ENCODE measurements around the gene ZDHHC17. TPM values are rescaled to one million over a fixed set of nuclear protein-coding genes. Genes with fewer than 3 reads are reported as not detected.

The ZDHHC17 gene
- polyA plus RNA-seq, 1 of the 3 experiments (the other 2 are of a cell fraction), result 28.6 TPM

GRCh38 chr12:76714861-76715260, 49.1 kb upstream of the ZDHHC17 start:
- Histone ChIP-seq H3K4me2 (no peak overlapping the region), H3F3A (replicated peaks; ENCODE audit: insufficient read depth) (peaks cover 10% of the 10 kb centered on the region), H3K4me1 (ENCODE audit: control insufficient read depth in 1 of 2, insufficient read depth in 2 of 2, low read depth in 1 of 2, low read length in 1 of 2) (peaks cover 2 to 35% of the 10 kb centered on the region in 2 experiments; a peak in 2 of 4 replicates), H3K4me3 (ENCODE audit: low read depth in 2 of 2, low read length in 1 of 2) (no peak overlapping the region), H3K27me3 (ENCODE audit: insufficient read depth) (no peaks in the 10 kb centered on the region), H3K9ac (no peak overlapping the region), H3K9me3 (no peaks in the 10 kb centered on the region), H4K20me1 (ENCODE audit: insufficient read depth) (no peaks in the 10 kb centered on the region), H3K36me3 (replicated peaks in 1 of 2; ENCODE audit: control insufficient read depth in 1 of 2, insufficient read depth in 2 of 2, low read length in 1 of 2) (no peaks in the 10 kb centered on the region), H3K79me2 (ENCODE audit: insufficient read depth) (no peaks in the 10 kb centered on the region), H3K27ac (ENCODE audit: low read depth in 2 of 2, low read length in 1 of 2) (no peak overlapping the region), H3K9me2 (no peaks in the 10 kb centered on the region), H2AFZ (ENCODE audit: low read depth) (no peak overlapping the region)
- no peak for DNase-seq
- CTCF ChIA-PET, result interaction anchor here (1.4 kb wide), 1 partner anchor 93 kb away, joined by 3 read pairs; no protein-coding TSS in a partner anchor
- TF ChIP-seq ZBTB33 (IDR thresholded peaks at IDR 0.05; ENCODE audit: borderline replicate concordance, low read depth) (no peak), EZH2phosphoT487 (IDR thresholded peaks at IDR 0.05; ENCODE audit: borderline replicate concordance, low read depth) (no peak), IRF3 (IDR thresholded peaks at IDR 0.05; ENCODE audit: low read depth, low read length) (no peak), REST (IDR thresholded peaks at IDR 0.05; ENCODE audit: low read depth, low read length) (no peak), JUND (IDR thresholded peaks at IDR 0.05) (no peak), YY1 (IDR thresholded peaks at IDR 0.05; ENCODE audit: low read depth) (no peak), RCOR1 (IDR thresholded peaks at IDR 0.05; ENCODE audit: low read length) (no peak), TEAD4 (IDR thresholded peaks at IDR 0.05; ENCODE audit: borderline replicate concordance, insufficient read depth) (no peak), NFIC (IDR thresholded peaks at IDR 0.05; ENCODE audit: borderline replicate concordance) (no peak), FOSL2 (IDR thresholded peaks at IDR 0.05; ENCODE audit: borderline replicate concordance, low read depth) (no peak), MXI1 (IDR thresholded peaks at IDR 0.05; ENCODE audit: low read depth, low read length) (no peak)
- TF ChIP-seq, protein P1, sequence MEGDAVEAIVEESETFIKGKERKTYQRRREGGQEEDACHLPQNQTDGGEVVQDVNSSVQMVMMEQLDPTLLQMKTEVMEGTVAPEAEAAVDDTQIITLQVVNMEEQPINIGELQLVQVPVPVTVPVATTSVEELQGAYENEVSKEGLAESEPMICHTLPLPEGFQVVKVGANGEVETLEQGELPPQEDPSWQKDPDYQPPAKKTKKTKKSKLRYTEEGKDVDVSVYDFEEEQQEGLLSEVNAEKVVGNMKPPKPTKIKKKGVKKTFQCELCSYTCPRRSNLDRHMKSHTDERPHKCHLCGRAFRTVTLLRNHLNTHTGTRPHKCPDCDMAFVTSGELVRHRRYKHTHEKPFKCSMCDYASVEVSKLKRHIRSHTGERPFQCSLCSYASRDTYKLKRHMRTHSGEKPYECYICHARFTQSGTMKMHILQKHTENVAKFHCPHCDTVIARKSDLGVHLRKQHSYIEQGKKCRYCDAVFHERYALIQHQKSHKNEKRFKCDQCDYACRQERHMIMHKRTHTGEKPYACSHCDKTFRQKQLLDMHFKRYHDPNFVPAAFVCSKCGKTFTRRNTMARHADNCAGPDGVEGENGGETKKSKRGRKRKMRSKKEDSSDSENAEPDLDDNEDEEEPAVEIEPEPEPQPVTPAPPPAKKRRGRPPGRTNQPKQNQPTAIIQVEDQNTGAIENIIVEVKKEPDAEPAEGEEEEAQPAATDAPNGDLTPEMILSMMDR (IDR thresholded peaks at IDR 0.05), result no peak
- POLR2A ChIA-PET, result no interaction called here
- WGBS (ENCODE audit: low lambda C conversion rate), result 92% methylated on average over 3 of the region's 3 CpGs

Data from SK-N-SH (cell line).